GM21737 (cell line): ENCODE measurements around the gene MSI2.

Experiments
- ATAC-seq: cut with Tn5 transposase; IDR thresholded peaks from one replicate; pipeline ENCODE4 v1.9.1; 2021; ENCODE audit warnings: mild to moderate bottlenecking, moderate library complexity; ENCODE audit not compliant: unreplicated experiment

The MSI2 gene

GRCh38 chr17:57640079-57640478 is 383.8 kb downstream of the MSI2 start:
- no peak for ATAC-seq

GRCh38 chr17:57641761-57642160 is 385.4 kb downstream of the MSI2 start:
- no peak for ATAC-seq

- no peak for ATAC-seq
Measured at GRCh38 chr17:57643062-57643461, 386.7 kb downstream of the MSI2 start.

GRCh38 chr17:57644326-57644725 is 388.0 kb downstream of the MSI2 start:
- ATAC-seq, result no peak

- ATAC-seq, result no peak
Measured at GRCh38 chr17:57645950-57646665, 389.8 kb downstream of the MSI2 start.

- no peak for ATAC-seq
Measured at GRCh38 chr17:57648720-57649119, 392.4 kb downstream of the MSI2 start.

- ATAC-seq, result no peak
Measured at GRCh38 chr17:57649191-57649590, 392.9 kb downstream of the MSI2 start.

GRCh38 chr17:57649731-57650484 is 393.6 kb downstream of the MSI2 start:
- ATAC-seq, result no peak

- ATAC-seq, result no peak
Measured at GRCh38 chr17:57650548-57650947, 394.2 kb downstream of the MSI2 start.

- no peak for ATAC-seq
Measured at GRCh38 chr17:57651451-57651850, 395.1 kb downstream of the MSI2 start.

GRCh38 chr17:57651996-57652395 is 395.7 kb downstream of the MSI2 start:
- ATAC-seq, result no peak

- ATAC-seq, result no peak
Measured at GRCh38 chr17:57652811-57653210, 396.5 kb downstream of the MSI2 start.

GRCh38 chr17:57653279-57653678 is 397.0 kb downstream of the MSI2 start:
- ATAC-seq, result no peak

- no peak for ATAC-seq
Measured at GRCh38 chr17:57654040-57654775, 397.9 kb downstream of the MSI2 start.

GRCh38 chr17:57655553-57655952 is 399.2 kb downstream of the MSI2 start:
- ATAC-seq, result no peak

- no peak for ATAC-seq
Measured at GRCh38 chr17:57657211-57657610, 400.9 kb downstream of the MSI2 start.

- no peak for ATAC-seq
Measured at GRCh38 chr17:57662041-57662440, 405.7 kb downstream of the MSI2 start.

- ATAC-seq, result no peak
Measured at GRCh38 chr17:57662644-57663308, 406.5 kb downstream of the MSI2 start.

GRCh38 chr17:57663326-57664070 is 407.2 kb downstream of the MSI2 start:
- no peak for ATAC-seq

- no peak for ATAC-seq
Measured at GRCh38 chr17:57665128-57665527, 408.8 kb downstream of the MSI2 start.
